HG03025 (cell line): ENCODE data around the gene GTF2A1L.
"Not testable (repeated sequence)": the region's sequence is repeated elsewhere in the genome, so short reads cannot be mapped to it uniquely, and the experiment has no call there.

Experiments used
- ATAC-seq: cut with Tn5 transposase; IDR thresholded peaks from one replicate; pipeline ENCODE4 v1.9.1; 2021; ENCODE audit warnings: mild to moderate bottlenecking, moderate library complexity; ENCODE audit not compliant: unreplicated experiment, low FRiP score

GTF2A1L gene, protein sequence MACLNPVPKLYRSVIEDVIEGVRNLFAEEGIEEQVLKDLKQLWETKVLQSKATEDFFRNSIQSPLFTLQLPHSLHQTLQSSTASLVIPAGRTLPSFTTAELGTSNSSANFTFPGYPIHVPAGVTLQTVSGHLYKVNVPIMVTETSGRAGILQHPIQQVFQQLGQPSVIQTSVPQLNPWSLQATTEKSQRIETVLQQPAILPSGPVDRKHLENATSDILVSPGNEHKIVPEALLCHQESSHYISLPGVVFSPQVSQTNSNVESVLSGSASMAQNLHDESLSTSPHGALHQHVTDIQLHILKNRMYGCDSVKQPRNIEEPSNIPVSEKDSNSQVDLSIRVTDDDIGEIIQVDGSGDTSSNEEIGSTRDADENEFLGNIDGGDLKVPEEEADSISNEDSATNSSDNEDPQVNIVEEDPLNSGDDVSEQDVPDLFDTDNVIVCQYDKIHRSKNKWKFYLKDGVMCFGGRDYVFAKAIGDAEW

DNA sequence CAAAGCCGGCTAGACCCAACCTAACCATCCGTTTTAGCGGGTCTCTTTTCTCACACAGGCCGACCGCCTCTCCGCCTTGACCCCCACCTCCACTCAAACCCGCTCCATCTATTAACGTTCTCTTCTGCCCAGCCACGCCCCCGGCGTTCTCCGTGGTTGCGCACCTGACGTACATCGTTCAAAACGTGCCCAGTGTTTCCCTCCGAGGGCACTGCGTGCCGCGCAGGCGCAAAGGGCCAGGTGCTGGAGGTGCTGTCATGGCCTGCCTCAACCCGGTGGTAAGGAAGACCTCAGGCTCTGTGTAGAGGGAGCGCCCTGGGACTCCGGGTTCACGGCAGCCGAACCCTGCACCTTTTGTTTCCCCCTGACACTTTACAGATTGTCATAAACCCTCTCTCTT lies at the start of gene GTF2A1L:
TSS of gene GTF2A1L (plus strand) at position 239 of the 400 bp plus-strand sequence. CDS start at position 258, 19 bp downstream.
- no peak for ATAC-seq

DNA sequence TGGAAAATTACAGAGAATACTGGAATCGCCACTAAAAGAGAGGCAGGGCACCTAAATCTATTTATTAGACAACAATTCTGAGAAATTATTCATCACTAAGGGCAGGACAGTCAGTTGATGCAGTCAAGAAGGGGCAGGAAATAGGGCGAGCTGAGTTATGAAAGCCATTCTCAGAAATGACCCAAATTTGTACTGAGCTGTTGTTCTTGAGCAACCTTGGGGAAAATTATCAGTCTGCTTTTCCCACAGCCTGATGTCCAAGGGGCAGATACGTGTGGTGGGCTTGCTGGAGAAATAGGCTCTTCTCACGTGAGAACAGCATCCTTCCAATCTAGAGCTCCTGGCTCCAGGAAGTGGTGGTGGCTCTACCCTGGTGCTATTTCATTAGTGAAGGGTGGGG lies 49.1 kb upstream of the GTF2A1L start:
- ATAC-seq = no peak

DNA sequence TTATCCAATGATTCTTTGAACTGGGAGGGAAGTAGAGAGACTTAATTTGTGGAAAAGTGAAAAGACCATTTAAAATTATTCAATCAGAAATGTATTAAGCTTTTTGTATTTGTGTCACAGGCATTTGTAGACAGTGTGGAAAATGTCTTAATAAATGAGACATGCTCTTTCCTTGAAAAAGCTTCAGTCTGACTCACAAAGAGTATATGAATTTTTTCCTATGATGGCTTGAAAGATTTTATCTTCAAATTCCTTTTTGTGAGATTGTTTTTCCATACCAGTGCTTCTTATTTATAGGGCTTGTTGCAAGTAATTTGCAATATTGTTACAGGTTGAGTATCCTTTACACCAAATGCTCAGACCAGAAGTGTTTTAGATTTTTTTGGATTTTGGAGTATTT lies 48.2 kb upstream of the GTF2A1L start:
- no peak for ATAC-seq

DNA sequence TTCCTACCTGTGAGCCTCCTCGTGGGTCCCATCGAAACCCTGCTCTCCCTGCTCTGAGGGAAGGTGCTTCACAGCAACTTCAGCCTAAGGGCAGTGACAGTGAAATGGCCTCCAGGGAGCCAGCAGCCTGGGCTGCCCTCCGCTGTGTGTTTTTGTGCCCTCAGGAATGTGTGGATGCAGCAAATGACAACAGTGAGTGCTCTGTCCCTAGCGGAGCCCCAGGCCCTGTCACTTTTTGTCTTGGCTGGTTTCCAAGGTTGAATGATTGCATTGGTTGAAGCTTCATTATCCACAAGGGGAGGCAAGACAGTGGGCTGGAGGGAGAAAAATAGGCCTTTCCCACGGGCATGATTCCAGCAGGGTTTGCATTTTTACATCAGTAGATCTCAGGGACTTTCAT lies 44.8 kb upstream of the GTF2A1L start:
- ATAC-seq = no peak

DNA sequence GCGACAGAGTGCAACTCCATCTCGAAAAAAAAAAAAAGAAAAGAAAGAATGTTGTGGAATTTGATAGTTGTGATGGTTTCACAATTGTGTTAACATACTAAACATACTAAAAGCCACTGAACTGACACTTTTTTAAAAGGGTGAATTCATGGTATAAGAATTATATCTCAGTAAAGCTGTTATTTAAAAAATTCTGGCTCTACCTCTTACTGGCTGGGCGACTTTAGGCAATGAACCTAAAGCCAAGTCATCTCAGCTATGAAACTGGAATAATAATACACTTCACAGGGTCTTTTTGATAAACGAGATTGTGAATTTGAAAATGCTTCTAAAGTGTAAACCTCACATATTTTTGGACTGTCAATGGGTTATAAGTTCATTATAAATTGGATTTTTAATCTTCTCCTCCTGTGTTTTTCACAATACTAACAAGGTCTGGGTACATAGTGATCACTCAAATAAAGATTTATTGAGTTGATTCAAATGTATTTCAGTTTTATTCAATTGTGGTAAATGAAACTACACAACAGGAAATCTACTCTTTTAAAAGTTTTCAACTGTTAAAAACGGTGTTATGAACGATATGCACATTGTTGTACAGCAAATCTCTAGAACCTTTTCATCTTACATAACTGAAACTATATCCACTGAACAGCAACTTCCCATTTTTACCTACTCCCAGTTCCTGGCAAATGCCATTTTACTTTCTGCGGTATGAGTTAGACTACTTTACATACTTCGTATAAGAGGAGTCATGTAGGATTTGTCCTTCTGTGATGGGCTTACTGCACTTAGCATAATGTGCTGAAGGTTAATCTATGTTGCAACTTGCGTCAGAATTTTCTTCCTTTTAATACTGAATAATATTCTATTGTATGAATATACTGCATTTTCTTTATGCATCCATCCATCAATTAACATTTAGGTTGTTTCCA lies 43.0 kb upstream of the GTF2A1L start:
- no peak for ATAC-seq

DNA sequence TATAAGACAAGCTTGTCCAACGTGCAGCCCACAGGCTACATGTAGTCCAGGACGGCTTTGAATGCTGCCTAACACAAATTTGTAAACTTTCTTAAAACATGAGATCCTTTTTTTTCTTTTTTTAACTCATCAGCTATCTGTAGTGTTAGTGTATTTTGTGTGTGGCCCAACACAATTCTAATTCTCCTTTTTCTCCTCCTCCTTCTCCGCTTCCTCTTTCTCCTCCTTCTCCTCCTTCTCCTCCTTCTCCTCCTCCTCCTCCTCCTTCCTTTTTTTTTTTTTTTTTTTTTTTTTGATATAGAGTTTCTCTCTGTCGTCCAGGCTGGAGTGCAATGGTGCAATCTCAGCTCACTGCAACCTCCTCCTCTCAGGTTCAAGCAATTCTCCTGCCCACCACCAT lies 39.3 kb upstream of the GTF2A1L start:
- no peak for ATAC-seq

DNA sequence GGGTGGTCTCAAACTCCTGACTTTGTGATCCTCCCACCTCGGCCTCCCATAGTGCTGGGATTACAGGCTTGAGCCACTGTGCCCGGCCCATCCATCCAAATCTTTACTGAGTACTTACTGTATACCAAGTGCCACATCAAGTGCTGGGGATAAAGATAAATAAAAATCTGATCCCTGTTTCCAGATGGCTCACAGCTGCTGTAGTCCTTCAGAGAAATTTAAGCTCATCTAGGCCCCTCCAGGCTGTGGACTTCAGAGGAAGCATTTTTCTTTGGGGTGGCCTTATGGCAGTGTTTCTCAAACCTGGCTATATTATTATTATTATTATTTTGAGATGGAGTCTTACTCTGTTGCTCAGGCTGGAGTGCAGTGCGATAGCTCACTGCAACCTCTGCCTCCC lies 33.7 kb upstream of the GTF2A1L start:
- no peak for ATAC-seq

DNA sequence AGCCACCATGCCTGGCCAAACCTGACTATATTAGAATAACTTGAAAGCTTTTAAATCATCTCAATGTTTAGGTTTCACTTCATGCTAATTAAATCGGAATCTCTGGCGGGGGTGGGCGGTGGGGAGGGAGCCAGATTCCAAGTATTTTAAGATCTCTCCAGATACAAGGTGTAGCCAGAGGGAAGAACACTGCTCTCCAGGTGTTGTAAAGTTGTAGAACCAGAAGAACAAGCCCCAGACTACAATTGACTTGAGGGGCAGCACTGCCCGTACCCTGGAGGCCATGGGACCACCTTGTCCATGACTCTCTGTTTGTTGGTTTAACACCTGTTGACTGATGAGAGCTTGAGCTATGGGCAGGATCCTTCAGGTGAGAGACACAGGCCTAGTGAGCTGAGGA lies 33.1 kb upstream of the GTF2A1L start:
- ATAC-seq = no peak

DNA sequence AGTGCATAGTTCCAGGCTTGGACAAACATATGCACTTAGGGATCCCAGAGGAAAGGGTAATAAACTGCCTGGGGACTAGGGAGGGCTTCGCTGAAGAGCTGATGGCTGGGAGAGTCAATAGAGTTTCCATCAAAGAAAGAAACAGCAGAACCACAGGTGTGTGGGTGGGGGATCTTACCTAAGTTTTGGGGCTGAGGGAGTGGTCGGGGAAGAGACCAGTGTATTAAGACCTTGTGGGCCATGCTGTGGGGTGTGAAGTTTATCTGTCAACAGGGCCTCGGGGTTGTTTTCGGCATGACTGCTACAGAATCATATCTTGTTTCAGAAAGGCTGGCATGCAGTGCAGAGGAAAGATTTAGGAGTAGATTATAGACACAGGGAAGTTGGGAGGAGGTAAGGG lies 31.2 kb upstream of the GTF2A1L start:
- ATAC-seq = no peak

DNA sequence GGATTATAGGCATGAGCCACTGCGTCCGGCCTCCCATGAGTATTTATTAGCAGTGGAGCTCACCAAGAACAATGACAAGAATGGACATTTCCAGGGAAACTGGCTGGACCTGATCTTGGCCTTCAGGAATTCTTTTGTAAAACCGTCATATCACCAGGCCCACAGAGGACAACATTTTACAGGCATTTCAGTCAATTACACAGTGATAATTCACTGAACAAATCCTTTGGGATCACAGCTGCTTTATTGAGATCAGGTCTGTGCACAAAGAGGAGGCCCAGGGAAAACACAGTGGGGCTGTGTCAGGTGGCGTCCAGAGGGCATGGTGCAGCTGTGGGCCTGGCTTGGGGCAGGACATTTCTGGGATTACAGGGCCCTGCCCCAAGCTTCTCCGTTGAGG lies 30.1 kb upstream of the GTF2A1L start:
- ATAC-seq = no peak

DNA sequence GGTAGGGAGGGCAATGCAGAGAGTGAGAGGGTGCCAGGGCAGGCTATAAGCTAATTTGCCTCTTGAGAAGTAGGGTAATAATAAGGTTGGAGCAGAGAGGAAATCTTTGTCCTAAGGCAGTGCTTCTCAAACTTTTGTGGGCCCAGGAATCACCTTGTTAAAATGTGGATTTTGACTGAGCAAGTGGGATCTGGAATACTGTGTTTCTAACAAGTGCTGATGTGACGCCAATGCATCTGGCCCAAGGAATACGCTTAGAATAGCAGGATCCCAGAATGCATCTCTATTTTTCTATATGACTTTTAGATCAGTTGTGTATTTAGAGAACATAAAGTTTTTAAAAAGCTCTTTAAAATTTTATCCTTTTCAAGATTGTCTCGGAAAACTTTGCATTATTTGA lies 29.7 kb upstream of the GTF2A1L start:
- ATAC-seq = no peak

DNA sequence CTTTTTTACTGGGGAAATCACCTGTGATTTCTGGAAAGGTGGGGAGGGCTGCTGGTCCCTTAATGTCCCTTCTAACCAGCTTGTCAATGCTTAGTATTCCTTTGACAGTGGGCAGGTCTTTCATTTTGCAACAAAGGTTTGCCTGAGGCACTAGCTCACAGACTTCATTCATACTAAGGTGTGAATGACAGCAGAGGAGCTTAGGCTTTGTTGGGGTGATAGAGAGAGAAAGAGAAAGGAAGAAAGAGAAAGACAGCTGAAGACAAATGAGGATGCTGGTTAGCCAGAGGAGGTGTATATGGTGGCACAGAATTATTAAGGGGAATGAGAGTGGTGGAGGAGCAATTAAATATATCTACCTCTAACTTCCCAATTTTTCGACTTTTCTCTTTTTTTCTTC lies 28.9 kb upstream of the GTF2A1L start:
- ATAC-seq = no peak

DNA sequence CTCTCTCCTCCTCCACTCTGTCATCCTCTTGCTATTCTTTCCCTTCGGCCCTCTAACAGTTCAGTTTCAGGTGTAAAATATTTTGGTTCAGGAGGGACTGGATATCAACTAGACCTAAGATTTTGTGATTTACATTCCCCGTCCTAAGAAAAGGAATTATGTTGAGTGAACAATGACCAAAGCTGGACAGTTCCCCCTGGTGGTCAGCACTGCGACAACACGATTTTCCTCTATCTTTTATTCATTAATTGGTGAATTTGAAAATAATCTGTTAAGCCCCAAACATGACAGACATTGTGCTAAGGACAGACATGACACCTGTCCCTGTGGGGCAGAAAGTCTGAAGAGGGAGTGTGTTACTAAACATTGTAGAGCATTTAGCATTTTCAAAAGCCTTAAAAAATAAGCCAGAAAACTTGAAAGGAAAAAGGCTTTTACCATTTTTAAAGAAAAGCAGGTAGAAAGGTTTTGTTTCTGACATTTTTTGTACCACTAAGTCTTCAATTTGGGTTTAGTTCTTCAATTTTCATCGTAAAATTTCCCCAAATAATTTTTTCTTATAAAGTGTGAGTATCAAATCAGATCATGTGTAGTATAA lies 28.4 kb upstream of the GTF2A1L start:
- ATAC-seq = no peak

DNA sequence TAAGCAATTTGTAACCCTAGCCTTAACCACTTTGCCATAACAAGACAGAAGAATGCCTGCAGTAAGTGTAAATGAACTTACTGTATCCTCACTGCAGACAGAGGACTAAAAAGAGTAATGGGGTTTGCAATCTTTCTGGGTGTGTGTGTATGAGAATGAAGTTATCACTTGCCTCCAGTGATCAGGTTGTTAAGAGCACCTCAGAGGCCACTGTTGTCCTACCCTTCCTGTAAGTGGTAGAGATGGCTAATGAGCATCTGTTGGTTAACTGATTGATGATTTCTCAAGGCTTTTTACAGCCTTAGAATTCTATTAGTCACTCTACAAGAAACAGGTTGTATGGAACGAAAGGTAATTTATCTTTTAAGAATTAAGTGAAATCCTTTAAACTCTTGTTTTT lies 27.6 kb upstream of the GTF2A1L start:
- no peak for ATAC-seq

DNA sequence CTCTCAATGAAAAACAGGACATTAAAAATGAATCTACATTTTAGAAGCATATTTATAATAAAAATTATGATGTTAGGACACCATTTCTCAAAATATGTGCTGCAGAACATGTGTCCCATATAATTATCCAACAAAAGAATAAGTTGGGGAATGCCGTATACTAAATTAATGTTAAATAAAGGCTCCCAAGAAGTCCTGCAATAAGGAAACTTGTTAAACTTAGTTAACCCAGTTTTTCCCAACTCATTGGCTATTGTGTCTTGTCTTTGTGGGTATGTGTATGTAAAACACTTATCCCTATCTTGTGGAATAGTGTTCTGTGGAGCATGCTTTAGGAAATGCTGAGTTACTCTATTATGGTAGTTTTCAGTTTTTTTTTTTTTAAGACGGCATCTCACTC lies 25.6 kb upstream of the GTF2A1L start:
- no peak for ATAC-seq

DNA sequence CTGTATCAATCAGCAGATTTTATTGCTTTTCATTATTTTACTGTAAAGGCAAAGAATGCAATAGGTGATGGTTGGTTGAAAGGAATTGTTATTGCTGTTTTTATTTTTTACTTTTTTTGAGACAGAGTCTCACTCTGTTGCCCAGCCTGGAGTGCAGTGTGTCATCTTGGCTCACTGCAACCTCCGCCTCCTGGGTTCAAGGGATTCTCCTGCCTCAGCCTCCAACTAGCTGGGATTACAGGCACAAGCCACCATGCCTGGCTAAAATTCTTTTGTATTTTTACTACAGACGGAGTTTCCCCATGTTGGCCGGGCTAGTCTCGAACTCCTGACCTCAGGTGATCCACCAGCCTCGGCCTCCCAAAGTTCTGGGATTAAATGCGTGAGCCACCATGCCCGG lies 20.9 kb upstream of the GTF2A1L start:
- ATAC-seq = not testable (repeated sequence)

DNA sequence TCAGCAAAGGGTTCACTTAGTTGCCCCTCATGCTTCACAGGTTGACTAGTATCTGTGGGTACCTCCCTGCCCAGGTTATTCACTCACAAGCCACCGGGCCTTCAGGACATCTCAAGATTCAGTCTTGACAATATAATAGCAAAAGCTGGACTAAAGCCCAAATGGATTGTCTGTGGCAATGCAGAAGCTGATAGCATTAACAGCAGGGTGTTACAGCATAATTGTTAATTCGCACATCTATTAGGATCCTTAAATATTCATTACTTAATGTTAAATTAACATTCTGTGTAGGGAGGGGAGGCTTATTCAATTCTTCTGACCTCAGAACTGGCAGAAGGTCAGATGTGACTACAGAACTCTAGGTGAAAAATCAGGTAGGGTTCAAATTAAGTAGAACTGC lies 20.2 kb upstream of the GTF2A1L start:
- ATAC-seq = no peak

DNA sequence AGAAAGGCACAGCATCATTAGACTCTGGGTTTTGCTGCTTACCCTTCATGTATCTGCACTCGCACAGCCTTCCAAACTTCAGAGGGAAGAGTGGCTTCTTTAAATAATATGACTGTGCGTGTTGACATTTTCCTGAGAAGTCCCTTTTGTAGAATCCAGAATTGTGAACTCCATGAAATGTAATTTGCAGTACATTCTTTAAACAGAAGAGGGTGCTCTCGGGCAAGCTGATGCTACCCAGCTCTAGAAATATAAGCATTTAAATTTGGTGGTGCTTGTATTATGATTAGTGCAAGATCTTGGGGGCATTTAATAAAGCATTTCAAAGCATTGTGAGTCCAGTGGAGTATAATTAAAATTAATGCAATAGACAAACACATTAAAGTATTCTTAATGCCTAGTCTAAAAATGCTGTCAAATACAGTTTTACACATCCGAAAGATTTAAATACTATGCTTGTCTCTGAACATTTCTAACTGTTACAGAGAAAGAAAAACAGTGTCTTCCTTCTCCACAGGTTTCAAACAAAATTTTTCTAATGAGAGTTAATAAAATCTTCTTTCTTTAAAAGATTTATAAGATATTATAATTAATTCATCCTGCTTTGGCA lies 17.3 kb upstream of the GTF2A1L start:
- ATAC-seq = no peak

DNA sequence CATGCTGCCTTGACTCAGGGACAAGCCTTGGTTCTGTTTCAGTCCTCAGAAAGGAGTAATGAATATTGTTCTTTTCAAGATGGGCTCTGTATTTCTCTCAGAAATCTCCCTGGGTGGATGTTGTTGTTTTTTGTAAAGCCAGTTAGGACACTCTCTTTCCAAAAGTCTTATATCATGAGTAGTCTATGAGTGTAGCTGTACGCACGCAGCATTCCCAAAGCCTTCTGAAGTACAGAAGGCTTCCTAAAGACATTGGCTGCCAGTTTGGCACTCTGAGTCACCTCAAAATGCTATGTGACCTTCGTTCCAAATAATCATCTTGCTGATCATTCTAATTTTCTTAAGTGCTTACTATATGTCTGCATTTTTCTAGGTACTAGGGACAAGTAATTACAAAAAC lies 16.7 kb upstream of the GTF2A1L start:
- ATAC-seq = no peak

DNA sequence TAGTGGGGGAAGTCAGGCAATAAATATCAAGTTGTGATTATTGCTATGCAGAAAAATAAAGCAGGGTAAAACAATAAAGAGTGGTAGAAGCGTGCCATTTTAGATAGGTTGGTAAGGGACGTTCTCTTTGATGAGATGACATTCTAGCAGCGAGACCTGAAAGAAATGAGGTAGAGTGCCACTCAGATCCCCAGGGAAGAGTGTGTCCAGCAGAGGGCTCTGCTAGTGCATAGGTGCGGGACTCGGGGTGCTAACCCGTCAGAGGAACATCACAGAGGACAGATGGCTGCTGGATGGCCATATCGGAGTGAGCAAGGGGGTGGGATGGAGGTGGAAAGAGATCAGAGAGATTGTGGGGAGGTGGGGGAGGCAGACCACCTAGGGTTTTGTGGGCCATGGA lies 16.3 kb upstream of the GTF2A1L start:
- ATAC-seq = no peak
